Astrocyte (in vitro differentiated cells and primary cell): ENCODE results near the gene ATP6V0B.

Source experiments
- CTCF ChIP-seq: IDR thresholded peaks from 2 replicates; pipeline ENCODE4 v1.5.1; 2011; ENCODE audit warnings: low read depth, mild to moderate bottlenecking, inconsistent platforms, low read length, moderate library complexity; ENCODE audit not compliant: insufficient read depth
- EZH2 ChIP-seq: IDR thresholded peaks from 2 replicates; pipeline ENCODE4 v1.6.1; 2012; ENCODE audit warnings: mild to moderate bottlenecking, low read length, inconsistent platforms; ENCODE audit not compliant: insufficient read depth

- TF ChIP-seq CTCF (no peak), EZH2 (no peak)
Measured at GRCh38 chr1:43963890-43964289, 10.9 kb upstream of the ATP6V0B start.
